NCI-H345 (cell line): ENCODE results near the gene MBNL2.

Experiments used
- DNase-seq: peaks from one replicate; lab custom pipeline; 2025; lab: John Stamatoyannopoulos, UW

MBNL2 gene

DNA sequence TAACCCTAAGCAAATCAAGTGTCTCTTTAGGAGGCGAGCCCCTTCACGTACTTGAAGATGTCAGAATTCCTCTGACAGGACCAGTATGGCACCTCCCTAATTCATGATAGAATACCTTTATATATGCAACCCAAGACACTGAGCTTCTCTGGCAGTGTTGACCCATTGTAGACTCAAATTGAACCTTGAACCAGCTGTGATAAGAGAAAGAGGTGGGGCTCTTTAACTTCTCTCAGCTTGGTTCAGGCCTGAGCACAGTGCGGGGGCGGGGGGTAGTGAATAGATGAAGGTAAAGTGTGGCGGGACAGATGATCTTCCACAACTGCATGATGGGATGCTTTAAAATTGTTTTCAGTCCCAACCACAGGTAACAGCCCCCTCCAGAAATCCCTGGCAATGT, 12.1 kb downstream of the MBNL2 start:
- DNase-seq = no peak

DNA sequence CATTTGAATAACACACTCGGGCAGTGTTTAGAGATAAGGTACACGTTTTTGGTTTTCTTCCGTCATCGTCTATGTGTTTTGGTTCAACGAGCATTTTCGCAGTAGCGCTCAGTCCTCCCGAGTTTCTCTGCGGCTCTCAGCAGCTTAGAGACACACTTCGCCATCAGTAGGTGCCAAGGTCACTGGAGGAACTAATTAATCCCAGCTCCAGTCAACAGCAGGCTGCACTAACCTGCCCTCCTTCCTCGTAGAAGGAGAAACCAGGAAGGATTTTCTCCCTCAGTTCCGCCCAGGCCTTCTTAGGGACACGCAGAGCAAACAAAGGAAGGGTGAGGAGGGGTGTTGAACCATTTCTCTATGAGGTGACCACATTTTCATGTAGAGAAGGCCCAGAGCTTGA, 12.6 kb downstream of the MBNL2 start:
- DNase-seq = no peak

DNA sequence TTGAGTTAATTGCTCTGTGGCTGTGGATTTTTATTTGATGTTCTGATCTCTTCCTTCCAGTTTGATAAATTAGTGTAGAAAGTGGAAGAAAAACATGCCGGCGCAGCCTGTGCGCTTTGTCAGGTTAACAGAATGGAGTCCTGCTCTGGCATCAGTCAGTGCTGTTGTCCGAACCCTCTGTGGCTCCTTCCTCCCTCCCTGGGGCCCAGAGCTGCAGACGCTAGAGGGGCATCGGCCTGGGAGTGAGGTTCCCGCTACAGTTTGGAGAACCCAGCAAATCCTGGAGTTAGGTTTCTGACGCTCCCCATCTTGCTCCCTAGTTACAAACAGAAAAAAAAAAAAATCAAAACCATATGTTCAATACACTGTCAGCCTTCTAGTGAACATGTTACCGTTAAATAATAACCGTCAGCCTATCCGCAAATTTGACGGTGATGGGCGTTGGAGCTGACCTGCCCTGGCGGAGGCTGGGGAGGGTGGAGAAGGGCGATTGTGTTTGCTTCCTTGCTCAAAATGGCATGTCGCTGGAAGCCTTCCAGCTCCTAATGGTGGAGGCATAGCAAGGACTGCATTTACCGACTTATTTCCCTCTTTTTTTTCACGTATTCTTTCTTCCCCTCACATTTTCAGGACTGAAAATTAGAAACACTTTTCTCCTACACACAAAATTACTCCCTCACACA, 13.6 kb downstream of the MBNL2 start:
- DNase-seq = no peak

- no peak for DNase-seq
These were observed 15.3 kb downstream of the MBNL2 start for GRCh38 chr13:97237388-97237787.

DNA sequence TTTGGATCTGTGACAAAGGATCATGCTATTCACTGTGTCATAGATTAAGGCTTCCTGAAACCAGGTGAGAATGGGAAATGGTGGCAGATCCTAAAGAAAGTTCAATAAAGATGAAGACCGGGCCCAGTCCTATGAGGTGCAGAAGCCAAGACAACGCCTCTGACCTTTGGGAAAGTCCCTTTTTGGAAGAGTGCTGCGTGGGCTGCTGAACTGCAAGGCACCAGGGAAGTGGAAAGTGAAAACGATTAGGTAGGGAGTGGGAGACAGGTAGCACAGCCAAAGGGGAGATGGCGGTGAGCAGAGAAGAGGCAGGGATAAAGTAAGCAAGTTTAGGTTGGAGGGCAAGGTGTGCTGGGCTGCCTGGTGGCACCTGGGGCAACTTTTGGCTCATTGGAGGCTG, 16.3 kb downstream of the MBNL2 start:
- DNase-seq = no peak

- no peak for DNase-seq
These were observed 16.8 kb downstream of the MBNL2 start for GRCh38 chr13:97238883-97239282.

- DNase-seq = no peak
These were observed 17.2 kb downstream of the MBNL2 start for GRCh38 chr13:97239306-97239705.

GRCh38 chr13:97239943-97240787, 18.0 kb downstream of the MBNL2 start:
- DNase-seq = no peak

- no peak for DNase-seq
These were observed 18.9 kb downstream of the MBNL2 start for GRCh38 chr13:97240788-97241734.

DNA sequence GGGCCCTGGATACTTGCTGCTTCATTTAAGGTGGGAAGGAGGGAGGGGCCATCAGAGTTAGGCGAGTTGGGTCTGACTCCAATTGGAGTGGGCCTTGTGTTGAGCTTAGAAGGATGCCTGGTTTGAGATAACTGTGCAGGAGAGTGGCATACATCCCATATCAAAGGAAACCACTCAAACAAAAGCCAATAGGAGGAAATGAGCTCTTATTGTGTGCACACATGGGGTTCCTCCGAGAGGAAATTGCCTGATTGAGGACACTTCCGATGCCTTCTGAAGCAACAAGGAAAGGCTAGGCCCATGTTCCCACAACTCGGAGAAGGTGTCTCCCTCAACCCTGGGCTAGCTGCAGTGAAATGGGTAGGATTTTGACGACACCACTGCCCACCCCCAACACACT, 19.6 kb downstream of the MBNL2 start:
- no peak for DNase-seq

- no peak for DNase-seq
These were observed 20.8 kb downstream of the MBNL2 start for GRCh38 chr13:97242755-97243497.

GRCh38 chr13:97243915-97244781, 22.0 kb downstream of the MBNL2 start:
- DNase-seq = no peak

DNA sequence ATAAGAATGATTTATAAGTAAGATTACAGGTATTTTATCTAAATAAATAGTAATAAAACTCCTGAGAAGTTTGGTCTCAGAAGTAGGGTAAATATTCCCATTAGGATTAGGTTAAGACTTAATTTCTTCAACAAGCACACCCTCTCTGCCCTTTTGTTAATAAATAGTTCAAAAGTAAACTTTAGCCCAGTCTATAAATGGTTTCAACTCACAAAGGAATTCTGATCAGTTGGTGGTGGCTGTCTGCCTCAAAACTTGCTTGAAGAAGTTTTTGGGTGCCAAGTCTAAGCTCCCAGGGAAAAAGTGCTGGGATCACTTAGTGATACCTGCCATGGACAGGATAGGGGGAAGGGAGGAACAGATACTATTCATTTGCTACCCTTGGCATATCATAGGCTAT, 22.9 kb downstream of the MBNL2 start:
- no peak for DNase-seq

- no peak for DNase-seq
These were observed 24.5 kb downstream of the MBNL2 start for GRCh38 chr13:97246596-97247158.

- no peak for DNase-seq
These were observed 26.1 kb downstream of the MBNL2 start for GRCh38 chr13:97248243-97248642.

DNA sequence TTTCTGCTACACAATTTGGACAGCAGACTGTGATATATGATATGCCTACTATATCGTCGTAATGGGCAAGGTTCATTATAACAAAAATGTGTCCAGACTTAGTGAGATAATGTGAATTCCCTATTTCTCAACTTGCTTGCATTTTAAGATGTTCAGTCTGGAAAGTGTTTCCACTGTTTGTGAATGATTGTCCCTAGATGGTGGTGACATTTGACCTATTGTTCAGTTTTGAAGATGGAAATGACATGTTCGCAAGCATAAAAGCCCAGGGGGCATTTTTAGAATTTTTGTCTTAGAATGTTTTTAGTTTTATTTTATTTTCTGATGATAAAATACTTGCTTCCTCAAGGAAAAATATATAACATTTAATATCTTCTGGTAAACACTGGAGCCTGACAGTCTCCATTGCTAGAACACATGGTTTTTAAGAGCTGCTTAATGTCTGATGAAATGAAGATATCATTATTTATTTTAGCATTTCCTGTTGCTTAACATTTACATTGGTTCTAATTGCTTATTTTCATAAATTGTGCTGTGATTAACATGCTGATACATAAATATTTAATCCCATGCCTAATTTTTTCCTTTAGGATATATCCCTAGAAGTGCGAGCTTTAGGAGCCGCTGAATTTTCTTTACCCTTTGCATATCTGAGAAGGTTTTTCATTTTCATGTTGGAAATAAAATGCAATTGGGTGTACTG, 27.1 kb downstream of the MBNL2 start:
- no peak for DNase-seq

GRCh38 chr13:97249796-97250495, 27.8 kb downstream of the MBNL2 start:
- DNase-seq = no peak

DNA sequence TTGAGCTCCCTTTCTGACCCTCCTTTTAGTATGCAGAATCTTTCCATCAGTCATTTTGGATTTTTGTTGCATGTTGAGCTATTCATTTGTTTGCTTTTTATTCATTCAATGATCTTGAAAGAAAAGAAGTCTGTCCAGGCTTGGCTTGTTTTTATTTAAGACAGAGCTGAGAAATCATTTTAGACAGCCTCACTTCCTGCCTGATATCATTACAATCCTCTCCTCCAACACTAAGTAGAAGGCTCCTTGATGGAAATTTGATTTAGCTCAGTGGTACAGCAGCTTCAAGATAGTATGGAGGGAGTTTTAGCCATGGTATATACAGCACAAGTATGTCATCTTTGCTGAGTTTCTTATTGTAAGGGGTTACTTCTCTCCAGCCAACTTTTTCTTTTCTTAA, 28.4 kb downstream of the MBNL2 start:
- DNase-seq = no peak

GRCh38 chr13:97252735-97253134, 30.6 kb downstream of the MBNL2 start:
- DNase-seq = no peak
